Right lobe of liver (tissue), 4 donors: Measurements from ENCODE around the gene PRADC1.

Experiments
- POLR2A ChIP-seq: fragments of 450-650 bp; IDR thresholded peaks from one replicate; pipeline ENCODE4 v1.6.1; 2017; ENCODE audit warnings: antibody characterized with exemption, mild to moderate bottlenecking
- TF ChIP-seq, protein P1 (sequence below), 4 donors: fragments of 200-600 bp in 3 of 4; fragments of 450-650 bp in 1 of 4; IDR thresholded peaks; one replicate each; pipeline versions ENCODE4 v1.5.1 to v1.8.0; 2016 to 2022; ENCODE audit warnings: antibody characterized with exemption in 4 of 4, mild to moderate bottlenecking in 2 of 4
- donor health status: DM: no; HTN: no; CAD: no.
- donor health status: DM: no; HTN: no; CAD: no.
- donor health status: DM: no; HTN: yes; CAD: no.

DNA sequence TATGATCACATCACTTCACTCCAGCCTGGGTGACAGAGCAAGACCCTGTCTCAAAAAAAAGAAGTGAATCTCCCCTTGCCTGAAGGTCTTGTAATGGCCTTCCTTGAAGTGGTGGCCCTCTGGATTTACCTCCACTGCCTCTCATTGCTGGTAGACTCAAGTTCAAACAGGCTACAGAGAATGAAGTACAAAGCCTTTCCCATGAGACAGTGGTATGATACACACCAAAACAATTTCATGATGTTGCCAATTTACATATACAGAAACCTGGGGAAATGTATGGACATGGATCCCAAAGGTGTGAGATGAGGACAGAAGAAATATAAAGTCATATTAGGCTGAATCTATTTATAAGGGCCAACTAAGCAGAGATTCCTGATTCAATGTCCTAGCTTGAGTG lies 35.5 kb downstream of the PRADC1 start:
- TF ChIP-seq, protein P1, sequence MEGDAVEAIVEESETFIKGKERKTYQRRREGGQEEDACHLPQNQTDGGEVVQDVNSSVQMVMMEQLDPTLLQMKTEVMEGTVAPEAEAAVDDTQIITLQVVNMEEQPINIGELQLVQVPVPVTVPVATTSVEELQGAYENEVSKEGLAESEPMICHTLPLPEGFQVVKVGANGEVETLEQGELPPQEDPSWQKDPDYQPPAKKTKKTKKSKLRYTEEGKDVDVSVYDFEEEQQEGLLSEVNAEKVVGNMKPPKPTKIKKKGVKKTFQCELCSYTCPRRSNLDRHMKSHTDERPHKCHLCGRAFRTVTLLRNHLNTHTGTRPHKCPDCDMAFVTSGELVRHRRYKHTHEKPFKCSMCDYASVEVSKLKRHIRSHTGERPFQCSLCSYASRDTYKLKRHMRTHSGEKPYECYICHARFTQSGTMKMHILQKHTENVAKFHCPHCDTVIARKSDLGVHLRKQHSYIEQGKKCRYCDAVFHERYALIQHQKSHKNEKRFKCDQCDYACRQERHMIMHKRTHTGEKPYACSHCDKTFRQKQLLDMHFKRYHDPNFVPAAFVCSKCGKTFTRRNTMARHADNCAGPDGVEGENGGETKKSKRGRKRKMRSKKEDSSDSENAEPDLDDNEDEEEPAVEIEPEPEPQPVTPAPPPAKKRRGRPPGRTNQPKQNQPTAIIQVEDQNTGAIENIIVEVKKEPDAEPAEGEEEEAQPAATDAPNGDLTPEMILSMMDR (IDR thresholded peaks at IDR 0.05), result no peak
- no peak for TF ChIP-seq POLR2A
